Cerebellar cortex (tissue), 1 donor: ENCODE data around the gene BLOC1S5.
"Not testable (repeated sequence)": the region's sequence is repeated elsewhere in the genome, so short reads cannot be mapped to it uniquely, and the experiment has no call there.

Source experiments
- DNase-seq: peaks from one replicate; pipeline ENCODE4 v3.0.0-alpha.2; 2015; ENCODE audit warnings: low spot score

Gene BLOC1S5

DNA sequence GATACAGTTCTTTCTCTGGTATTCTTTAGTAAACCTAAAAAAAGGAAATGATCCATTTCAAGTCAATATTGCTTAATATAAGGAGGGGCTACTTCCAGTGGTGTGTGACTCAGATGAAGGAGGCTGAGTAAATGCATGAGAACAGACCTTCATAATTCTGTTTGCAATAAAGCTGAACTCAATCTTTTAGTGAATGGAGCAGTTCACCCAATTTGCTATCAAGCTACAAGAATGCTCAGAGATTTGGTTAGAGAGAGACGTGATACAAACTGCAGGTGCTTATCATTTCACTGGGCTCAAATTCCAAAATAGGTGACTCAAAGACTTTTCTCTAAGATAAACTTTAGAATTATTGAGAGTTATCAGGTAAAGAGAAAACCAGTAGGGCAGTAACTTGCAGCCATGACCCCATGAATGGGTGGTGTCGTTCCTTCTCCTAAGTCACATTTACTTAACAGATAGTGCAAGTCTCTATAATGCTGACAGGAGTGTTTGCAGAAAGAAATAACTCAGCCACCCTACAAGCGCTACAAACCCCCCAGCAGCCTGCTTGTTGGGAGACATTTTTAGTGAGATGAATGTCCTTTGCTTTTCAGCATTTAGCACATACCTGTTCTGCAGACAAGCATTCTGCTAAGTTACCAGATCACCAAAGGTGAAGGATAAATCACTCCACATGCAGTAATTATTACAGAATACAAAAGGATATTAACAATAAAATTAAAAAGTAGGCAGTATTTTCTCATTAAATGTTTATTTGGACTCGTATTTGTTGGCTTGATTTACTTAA, 16.4 kb upstream of the BLOC1S5 start:
- DNase-seq, result no peak

DNA sequence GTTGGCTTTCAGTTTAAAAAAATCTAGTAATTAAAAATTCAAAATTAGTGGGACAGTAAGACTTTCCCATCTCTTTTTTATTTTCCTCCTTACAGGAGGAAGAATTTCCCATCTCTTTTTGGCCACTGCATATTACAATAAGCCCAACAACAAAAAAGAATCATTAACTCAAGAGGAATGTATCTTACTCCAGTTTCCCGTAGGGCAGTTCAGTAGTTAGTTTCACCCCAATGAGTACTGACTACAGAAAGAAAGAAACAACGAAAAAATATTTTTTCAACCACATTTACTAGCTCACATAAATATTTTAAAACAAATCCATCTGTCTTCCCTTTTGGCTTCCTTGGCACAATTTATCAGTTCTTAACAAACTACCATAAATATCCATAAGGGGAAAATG, 14.9 kb upstream of the BLOC1S5 start:
- no peak for DNase-seq

DNA sequence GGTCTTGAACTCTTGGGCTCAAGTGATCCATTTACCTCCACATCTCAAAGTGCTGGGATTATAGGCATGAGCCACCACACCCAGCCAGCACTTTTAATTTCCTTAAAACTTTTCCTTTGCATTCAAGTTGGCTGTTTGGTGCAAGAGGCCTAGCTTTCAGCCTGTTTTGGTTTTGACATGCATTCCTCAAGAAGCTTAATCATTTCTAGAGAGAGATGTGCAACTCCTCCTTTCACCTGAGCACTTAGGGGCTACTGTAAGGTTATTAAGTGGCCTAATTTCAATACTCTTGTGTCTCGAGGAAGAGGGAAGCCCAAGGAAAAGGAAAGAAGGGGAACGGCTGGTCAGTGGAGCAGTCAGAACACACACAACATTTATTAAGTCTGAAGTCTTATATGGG, 13.8 kb upstream of the BLOC1S5 start:
- no peak for DNase-seq

DNA sequence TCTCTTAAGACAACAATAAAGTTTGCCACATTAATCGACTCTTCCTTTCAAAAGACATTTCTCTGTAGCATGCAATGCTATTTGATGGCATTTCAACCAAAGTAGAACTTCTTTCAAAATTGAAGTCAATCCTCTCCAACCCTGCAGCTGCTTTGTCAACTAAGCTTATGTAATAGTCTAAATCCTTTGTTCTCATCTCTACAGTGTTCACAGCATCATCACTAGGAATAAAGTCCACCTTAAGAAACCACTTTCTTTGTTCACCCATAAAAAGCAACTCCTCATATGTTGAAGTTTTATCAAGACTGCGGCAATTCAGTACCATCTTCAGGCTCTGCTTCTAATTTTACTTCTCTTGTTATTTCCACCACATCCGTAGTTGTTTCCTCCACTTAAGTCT, 11.5 kb upstream of the BLOC1S5 start:
- no peak for DNase-seq

DNA sequence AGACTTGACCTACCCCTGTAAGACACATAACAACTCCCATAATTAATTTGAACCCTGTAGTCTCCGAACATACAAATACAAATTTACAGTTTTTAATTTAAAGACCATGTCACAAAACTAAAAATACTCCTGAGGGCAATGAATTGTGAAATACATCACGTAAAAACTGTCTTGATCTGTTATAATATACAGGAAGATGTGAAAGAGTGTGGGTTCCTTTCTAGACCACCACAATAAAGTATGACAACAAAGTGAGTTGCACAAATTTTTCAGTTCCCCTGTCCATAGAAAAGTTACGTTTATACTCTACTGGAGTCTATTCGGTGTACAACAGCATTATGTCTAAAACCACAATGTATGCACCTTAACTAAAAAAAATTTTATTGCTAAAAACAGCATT, 11.0 kb upstream of the BLOC1S5 start:
- no peak for DNase-seq

DNA sequence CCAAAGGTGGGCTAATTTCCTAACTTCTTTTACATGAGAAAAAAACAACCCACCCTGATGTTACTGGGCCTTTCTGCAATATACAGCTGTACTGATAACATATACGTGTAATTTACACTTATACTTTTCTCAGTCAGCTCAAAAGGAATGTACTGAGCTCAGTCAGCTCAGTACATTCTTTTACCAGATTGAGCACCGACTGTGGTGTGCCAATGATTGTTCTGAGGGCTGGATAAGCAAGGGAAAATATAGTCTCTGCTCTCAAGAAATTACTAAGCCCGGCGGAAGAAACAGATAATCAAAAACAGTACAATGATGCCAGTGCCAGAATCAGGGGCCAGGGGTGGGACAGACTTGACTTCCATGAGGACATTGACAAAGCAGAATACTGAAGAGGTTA, 10.0 kb upstream of the BLOC1S5 start:
- DNase-seq, result no peak

DNA sequence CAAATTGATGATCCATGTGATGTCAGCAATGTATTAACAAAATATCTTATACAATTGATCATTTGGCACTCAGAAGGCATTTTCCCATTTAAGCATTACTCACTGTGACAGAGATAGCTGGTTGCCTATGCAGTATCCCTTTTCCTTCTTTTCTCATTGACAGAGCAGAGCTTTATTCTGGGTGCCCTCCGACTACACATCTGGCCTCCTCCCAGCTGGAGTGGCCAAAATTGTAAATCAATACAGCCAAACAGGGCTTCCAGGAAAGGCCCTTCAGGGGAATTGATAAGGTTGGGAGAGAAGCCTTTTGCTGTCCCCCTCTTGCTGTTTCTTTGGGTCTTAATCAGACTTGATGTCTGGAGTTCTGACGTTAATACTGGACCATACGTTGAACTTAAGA, 9.6 kb upstream of the BLOC1S5 start:
- no peak for DNase-seq

- DNase-seq, result no peak
Observed at GRCh38 chr6:8070718-8071117, 6.5 kb upstream of the BLOC1S5 start.

- DNase-seq, result no peak
Observed at GRCh38 chr6:8069631-8070284, 5.6 kb upstream of the BLOC1S5 start.

DNA sequence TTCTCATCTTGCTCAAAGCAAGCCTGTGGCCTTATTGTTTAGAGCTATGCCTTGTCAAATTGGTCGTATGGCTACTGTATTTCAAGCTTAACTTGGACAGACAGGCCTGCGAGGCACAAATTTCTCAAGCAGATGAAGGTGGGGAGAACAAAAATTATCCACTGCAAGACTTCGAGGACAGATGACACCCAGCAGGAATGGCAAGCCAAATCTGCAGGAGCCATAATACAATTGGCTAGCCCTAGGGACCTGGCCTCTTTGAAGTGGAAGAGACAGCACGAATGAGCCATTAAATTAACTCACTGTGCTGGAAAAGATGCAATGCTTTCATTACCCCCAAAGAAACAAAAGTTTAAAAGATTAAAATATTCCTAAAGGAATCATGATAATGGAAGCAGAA, 5.0 kb upstream of the BLOC1S5 start:
- DNase-seq, result peak; percentile 21

GRCh38 chr6:8066108-8066507, 1.9 kb upstream of the BLOC1S5 start:
- DNase-seq, result no peak

- DNase-seq, result no peak
Observed at GRCh38 chr6:8065519-8065911, 1.3 kb upstream of the BLOC1S5 start.

GRCh38 chr6:8064638-8065518, 689 bp upstream of the BLOC1S5 start:
- DNase-seq, result peak; percentile 22

DNA sequence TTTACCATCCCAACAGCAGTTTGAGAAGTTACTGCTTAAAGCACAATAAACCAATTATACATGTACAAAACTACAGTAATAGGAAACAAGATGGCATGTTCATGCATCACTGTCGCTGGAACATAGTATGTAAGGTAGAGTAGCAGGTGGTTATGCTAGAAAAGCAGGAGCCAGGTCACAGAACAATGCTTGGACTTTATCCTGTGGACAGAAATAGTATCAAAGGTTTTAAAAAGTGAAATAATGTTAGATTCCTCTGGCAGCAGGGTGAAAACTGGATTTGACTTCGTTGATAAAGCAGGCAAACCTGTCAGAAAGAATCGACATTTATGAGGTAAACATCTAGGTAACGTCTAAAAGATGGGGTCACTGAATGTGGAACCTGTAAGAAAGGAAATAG, 2.5 kb downstream of the BLOC1S5 start:
- DNase-seq, result no peak

GRCh38 chr6:8060346-8060745, 3.8 kb downstream of the BLOC1S5 start:
- no peak for DNase-seq

DNA sequence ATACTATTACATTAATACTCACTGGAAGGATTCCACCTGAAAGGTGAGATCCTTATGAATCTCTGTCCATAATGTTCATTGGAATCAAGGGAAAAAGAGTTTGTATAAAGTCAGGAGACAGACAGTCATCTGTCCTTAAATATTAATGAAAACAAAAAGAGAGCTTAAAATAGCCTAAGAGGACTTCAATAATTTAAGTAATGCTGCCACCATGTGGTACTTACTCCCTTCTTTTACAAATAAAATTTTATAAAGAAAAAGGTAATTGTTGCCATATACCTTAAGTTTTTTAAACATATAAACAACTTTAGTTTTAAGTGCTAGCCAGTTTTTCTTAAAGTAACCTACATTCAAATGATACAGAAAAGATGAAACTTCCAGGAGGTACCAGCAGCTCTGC, 5.1 kb downstream of the BLOC1S5 start:
- DNase-seq, result peak; percentile 23

GRCh38 chr6:8057793-8058192, 6.4 kb downstream of the BLOC1S5 start:
- DNase-seq, result no peak

DNA sequence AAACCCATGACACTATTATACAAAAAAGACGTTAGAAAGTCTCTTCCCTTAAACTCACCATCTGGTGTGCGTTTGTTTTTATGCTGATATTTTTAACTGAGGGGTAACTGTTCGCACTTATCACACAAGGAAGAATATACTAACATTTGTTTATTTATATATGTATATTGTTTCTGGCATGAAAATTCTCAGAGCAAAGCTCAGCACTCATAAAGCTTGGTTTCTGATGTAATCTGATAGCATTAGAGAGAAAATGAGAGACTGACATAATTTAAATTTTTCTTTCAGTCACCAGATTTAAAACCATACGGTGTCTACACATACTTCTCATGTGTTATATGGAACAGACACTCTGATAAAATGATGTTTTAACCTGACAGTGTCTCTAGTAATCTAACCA, 6.9 kb downstream of the BLOC1S5 start:
- no peak for DNase-seq

GRCh38 chr6:8054276-8054675, 9.9 kb downstream of the BLOC1S5 start:
- DNase-seq, result no peak

- no peak for DNase-seq
Observed at GRCh38 chr6:8047541-8048292, 16.5 kb downstream of the BLOC1S5 start.

DNA sequence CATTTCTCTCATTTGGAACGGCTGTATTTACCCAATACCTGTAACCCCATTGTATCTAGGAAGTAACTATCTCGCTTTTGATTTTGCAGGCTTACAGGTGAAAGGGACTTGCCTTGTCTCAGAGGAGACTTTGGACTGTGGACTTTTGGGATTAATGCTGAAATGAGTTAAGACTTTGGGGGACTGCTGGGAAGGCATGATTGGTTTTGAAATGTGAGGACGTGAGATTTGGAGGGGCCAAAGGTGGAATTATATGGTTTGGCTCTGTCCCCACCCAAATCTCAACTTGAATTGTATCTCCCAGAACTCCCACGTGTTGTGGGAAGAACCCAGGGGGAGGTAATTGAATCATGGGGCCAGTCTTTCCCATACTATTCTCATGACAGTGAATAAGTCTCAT, 18.4 kb downstream of the BLOC1S5 start:
- not testable (repeated sequence) for DNase-seq

- DNase-seq, result no peak
Observed at GRCh38 chr6:8043221-8043620, 21.0 kb downstream of the BLOC1S5 start.
